ENCODE data around the gene SERPIND1. TPM values are rescaled to one million over a fixed set of nuclear protein-coding genes. Genes with fewer than 3 reads are reported as not detected.
"Not testable (repeated sequence)": the region's sequence is repeated elsewhere in the genome, so short reads cannot be mapped to it uniquely, and the experiment has no call there.

Gene SERPIND1
- total RNA-seq, 1 experiment from 2014 or later = not detected

- DNase-seq (ENCODE audit: low read depth) = no peak
Observed at GRCh38 chr22:20814221-20814808, 40.4 kb downstream of the SERPIND1 start.

DNA sequence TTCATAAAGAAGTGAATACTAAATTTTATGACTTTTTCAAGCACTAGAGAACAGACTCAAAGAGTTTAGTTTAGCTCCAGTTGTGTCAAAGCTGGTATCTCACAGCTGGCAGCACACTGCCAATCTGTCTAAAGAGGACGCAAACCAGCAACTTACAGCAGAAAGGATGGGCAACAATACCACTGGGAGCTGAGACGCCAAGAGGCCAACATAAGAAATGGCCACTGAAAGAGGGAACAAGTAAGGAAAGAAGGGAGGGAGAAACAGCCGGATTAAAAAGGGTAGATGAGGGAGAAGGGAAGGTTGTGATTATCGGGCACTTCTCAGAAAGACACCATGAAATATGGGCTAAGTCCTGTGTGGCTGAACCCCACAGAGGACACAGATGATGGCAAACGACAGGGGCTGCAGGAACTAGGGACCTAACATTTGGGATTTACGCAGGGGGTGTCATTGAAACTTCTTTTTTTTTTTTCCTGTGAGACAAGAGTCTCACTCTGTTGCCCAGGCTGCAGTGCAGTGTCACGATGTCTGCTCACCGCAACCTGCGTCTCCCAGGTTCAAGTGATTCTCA is 41.7 kb downstream of the SERPIND1 start:
- DNase-seq (ENCODE audit: low read depth) = no peak

- no peak for DNase-seq (ENCODE audit: low read depth)
Observed at GRCh38 chr22:20816559-20816958, 42.6 kb downstream of the SERPIND1 start.

- DNase-seq (ENCODE audit: low read depth) = no peak
Observed at GRCh38 chr22:20818471-20818870, 44.6 kb downstream of the SERPIND1 start.

GRCh38 chr22:20819471-20819870 is 45.6 kb downstream of the SERPIND1 start:
- DNase-seq (ENCODE audit: low read depth) = no peak

- DNase-seq (ENCODE audit: low read depth) = not testable (repeated sequence)
Observed at GRCh38 chr22:20821717-20822239, 47.9 kb downstream of the SERPIND1 start.

- DNase-seq (ENCODE audit: low read depth) = no peak
Observed at GRCh38 chr22:20822240-20822639, 48.3 kb downstream of the SERPIND1 start.

DNA sequence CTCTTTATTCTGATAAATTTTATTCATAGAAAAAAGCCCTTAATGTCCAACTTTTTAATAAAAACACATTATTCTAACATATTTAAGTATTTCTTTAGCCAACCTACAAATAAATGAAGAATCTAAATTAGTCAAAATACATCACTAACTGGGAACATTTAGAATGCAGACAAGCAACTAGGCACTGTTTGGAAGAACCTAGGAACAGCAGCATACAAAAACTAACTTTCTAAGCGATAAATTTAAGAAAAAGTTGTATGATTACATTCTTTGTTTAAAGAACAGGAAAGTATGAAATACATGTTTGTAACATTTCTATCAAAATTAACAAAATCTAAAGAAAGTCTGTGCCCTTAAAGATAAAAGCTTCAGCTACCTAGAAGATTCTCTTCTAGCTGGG is 49.4 kb downstream of the SERPIND1 start:
- DNase-seq (ENCODE audit: low read depth) = no peak

- DNase-seq (ENCODE audit: low read depth) = not testable (repeated sequence)
Observed at GRCh38 chr22:20825216-20825615, 51.3 kb downstream of the SERPIND1 start.

DNA sequence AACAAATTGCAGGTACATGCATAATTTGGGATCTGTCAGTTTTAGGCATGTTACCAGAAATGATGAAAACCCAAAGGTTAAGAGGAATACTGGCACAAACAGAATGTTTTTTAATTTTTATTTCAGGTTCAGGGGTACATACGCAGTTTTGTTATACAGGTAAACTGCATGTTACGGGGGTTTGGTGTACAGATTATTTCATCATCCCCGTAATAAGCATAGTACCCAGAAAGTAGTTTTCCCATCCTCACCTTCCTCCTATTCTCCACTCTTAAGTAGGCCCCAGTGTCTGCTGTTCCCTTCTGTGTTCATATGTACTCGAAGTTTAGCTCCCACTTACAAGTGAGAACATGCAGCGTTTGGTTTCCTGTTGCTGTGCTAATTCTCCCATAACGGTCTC is 51.7 kb downstream of the SERPIND1 start:
- no peak for DNase-seq (ENCODE audit: low read depth)

- DNase-seq (ENCODE audit: low read depth) = not testable (repeated sequence)
Observed at GRCh38 chr22:20826373-20827152, 52.6 kb downstream of the SERPIND1 start.

GRCh38 chr22:20829491-20830134 is 55.7 kb downstream of the SERPIND1 start:
- no peak for DNase-seq (ENCODE audit: low read depth)

DNA sequence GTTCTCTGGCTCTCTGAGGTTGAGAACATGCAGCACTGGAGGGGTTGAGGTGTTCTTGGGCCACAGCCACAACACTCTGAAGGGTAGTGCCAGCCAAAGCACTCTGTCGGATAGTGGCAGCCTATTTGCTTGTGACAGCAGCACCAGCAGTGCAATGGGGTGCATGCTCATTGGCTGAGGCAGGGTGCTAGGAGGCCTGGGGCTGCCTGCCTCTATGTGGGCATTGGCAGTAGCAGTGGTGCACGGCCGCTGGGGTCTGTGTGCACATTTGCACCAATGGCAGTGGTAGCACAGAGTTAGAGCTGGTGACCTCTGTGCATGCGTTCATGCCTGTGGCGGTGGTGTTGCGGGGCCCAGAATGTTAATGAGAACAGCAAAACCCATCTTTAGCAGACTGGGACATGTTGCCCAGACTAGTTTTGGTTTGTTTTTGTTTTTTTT is 59.3 kb downstream of the SERPIND1 start:
- DNase-seq (ENCODE audit: low read depth) = no peak

GRCh38 chr22:20834206-20834605 is 60.3 kb downstream of the SERPIND1 start:
- DNase-seq (ENCODE audit: low read depth) = no peak

GRCh38 chr22:20834725-20835124 is 60.8 kb downstream of the SERPIND1 start:
- no peak for DNase-seq (ENCODE audit: low read depth)

Other genes with a start within 250 kb of the SERPIND1 start
- gene PI4KA, start 84.7 kb downstream of the SERPIND1 start, total RNA-seq (2014; rRNA removed; shearing (Covaris generic)) = 11.1 and 23.8 TPM in 2 replicates
- 10.7 and 11.5 TPM in 2 replicates for gene SNAP29, start 84.9 kb downstream of the SERPIND1 start, total RNA-seq (2014; rRNA removed; shearing (Covaris generic))
- gene CRKL, start 143.3 kb downstream of the SERPIND1 start, total RNA-seq (2014; rRNA removed; shearing (Covaris generic)) = 32.8 and 43.9 TPM in 2 replicates
- 0.10 and 0.47 TPM in 2 replicates for gene AIFM3, start 193.1 kb downstream of the SERPIND1 start, total RNA-seq (2014; rRNA removed; shearing (Covaris generic))
- 13.0 and 14.0 TPM in 2 replicates for gene LZTR1, start 208.2 kb downstream of the SERPIND1 start, total RNA-seq (2014; rRNA removed; shearing (Covaris generic))
- 50.2 and 52.6 TPM in 2 replicates for gene THAP7, start 228.0 kb downstream of the SERPIND1 start, total RNA-seq (2014; rRNA removed; shearing (Covaris generic))
- gene P2RX6, start 241.1 kb downstream of the SERPIND1 start, total RNA-seq (2014; rRNA removed; shearing (Covaris generic)) = 2.1 and 3.6 TPM in 2 replicates